HG02943 (cell line): ENCODE measurements around the gene LACC1.

Source experiments
- ATAC-seq: cut with Tn5 transposase; IDR thresholded peaks from one replicate; pipeline ENCODE4 v1.9.1; 2021; ENCODE audit warnings: mild to moderate bottlenecking, low read depth, moderate library complexity; ENCODE audit not compliant: unreplicated experiment

Gene LACC1

GRCh38 chr13:43881580-43881979 lies 1.9 kb downstream of the LACC1 start:
- no peak for ATAC-seq

- ATAC-seq: no peak
These were observed 3.9 kb downstream of the LACC1 start for GRCh38 chr13:43883631-43884030.

GRCh38 chr13:43884222-43884621 lies 4.5 kb downstream of the LACC1 start:
- no peak for ATAC-seq

- no peak for ATAC-seq
These were observed 14.7 kb downstream of the LACC1 start for GRCh38 chr13:43894438-43894837.

- ATAC-seq: no peak
These were observed 16.2 kb downstream of the LACC1 start for GRCh38 chr13:43895940-43896339.

- ATAC-seq: no peak
These were observed 25.8 kb downstream of the LACC1 start for GRCh38 chr13:43905435-43906031.

GRCh38 chr13:43908156-43909126 lies 28.7 kb downstream of the LACC1 start:
- no peak for ATAC-seq

- no peak for ATAC-seq
These were observed 31.2 kb downstream of the LACC1 start for GRCh38 chr13:43910856-43911255.

- no peak for ATAC-seq
These were observed 31.6 kb downstream of the LACC1 start for GRCh38 chr13:43911278-43911677.

GRCh38 chr13:43911871-43912270 lies 32.2 kb downstream of the LACC1 start:
- ATAC-seq: no peak

- ATAC-seq: no peak
These were observed 35.7 kb downstream of the LACC1 start for GRCh38 chr13:43915451-43915850.

- ATAC-seq: no peak
These were observed 37.1 kb downstream of the LACC1 start for GRCh38 chr13:43916828-43917227.

- ATAC-seq: no peak
These were observed 38.9 kb downstream of the LACC1 start for GRCh38 chr13:43918636-43919035.

- ATAC-seq: no peak
These were observed 41.4 kb downstream of the LACC1 start for GRCh38 chr13:43920965-43921674.

GRCh38 chr13:43924549-43925245 lies 45.0 kb downstream of the LACC1 start:
- peak; percentile 92 for ATAC-seq

GRCh38 chr13:43929947-43930346 lies 50.2 kb downstream of the LACC1 start:
- no peak for ATAC-seq

- ATAC-seq: peak; percentile 96
These were observed 53.7 kb downstream of the LACC1 start for GRCh38 chr13:43933378-43933777.

GRCh38 chr13:43934273-43934672 lies 54.6 kb downstream of the LACC1 start:
- ATAC-seq: no peak

- ATAC-seq: no peak
These were observed 56.2 kb downstream of the LACC1 start for GRCh38 chr13:43935878-43936277.

GRCh38 chr13:43936647-43937046 lies 56.9 kb downstream of the LACC1 start:
- ATAC-seq: no peak

GRCh38 chr13:43937839-43938238 lies 58.1 kb downstream of the LACC1 start:
- no peak for ATAC-seq
